ENCODE data around the gene OR51G1.

OR51G1 gene

DNA sequence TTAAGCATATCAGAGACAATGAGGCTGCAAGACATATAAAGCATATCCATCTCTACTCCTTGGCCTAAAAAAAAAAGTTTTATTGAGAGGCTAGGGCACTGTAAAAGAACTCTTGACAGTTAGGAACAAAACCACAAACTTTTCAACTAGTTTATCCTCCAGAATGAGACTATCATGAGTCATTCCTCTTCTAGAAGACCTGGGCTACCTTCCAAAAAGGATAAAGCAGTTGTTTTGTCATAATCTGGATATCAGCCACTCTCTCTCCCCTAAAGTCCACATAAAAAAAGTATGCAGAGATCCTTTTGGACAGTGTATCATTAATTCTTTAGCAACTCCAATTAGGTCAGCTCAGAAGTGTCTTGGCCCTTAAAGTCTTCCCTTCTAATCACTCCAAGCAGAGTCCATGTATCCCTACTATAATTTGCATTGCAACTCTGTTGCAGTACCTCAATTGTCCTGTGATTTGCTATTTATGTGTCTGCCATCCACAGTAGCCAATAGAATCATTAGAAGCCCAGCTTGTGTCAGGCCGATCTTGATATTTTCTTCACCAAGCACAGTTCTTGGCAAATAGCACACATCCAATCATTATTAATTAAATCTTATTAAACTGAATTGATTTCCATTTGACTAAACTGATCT, 32.0 kb downstream of the OR51G1 start:
- DNase-seq (ENCODE audit: extremely low read depth, low read depth), result peak; percentile 33
- H3K4me3 ChIP-seq (replicated peaks; ENCODE audit: low read depth, low read length), result no peak overlapping the region
- TF ChIP-seq, protein P1, sequence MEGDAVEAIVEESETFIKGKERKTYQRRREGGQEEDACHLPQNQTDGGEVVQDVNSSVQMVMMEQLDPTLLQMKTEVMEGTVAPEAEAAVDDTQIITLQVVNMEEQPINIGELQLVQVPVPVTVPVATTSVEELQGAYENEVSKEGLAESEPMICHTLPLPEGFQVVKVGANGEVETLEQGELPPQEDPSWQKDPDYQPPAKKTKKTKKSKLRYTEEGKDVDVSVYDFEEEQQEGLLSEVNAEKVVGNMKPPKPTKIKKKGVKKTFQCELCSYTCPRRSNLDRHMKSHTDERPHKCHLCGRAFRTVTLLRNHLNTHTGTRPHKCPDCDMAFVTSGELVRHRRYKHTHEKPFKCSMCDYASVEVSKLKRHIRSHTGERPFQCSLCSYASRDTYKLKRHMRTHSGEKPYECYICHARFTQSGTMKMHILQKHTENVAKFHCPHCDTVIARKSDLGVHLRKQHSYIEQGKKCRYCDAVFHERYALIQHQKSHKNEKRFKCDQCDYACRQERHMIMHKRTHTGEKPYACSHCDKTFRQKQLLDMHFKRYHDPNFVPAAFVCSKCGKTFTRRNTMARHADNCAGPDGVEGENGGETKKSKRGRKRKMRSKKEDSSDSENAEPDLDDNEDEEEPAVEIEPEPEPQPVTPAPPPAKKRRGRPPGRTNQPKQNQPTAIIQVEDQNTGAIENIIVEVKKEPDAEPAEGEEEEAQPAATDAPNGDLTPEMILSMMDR (IDR thresholded peaks at IDR 0.05; ENCODE audit: low read depth, low read length, missing control alignments), result no peak

DNA sequence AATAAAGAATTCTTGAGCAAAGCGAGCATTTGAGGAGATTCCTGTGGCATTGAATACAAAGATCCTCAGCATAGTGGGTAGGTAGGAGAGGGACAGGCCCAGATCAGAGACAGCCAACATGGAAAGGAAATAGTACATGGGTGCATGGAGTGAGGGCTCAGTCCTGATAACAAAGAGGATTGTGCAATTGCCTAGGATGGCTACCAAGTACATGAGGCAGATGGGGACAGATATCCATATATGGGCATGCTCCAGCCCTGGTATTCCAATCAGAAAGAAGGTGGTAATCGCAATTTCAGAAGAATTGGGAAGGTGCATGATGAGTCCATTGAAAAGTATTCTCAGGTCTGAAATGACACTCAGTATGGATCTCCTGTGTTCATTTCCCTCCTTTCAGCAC, 33.9 kb downstream of the OR51G1 start:
- DNase-seq (ENCODE audit: extremely low read depth, low read depth), result no peak

DNA sequence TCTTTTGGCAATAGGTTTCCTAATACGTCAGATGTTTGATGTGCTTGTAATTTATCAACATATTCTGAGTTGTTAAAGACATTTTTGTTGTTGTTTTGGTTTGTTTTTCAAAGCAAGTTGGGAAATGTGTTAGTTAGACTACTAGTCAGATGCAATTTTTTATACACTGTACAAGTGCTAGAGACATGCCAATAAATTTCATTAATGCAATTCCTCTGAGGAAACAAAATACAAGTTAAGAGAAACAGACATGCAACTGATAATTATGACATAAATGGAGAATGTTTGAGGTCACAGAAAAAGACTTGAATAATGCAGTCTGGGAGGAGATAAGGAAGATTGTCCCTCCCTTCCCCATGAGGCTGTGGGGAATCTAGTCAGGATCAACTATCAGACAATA, 36.5 kb downstream of the OR51G1 start:
- TF ChIP-seq, protein P1 (IDR thresholded peaks at IDR 0.05; ENCODE audit: low read depth, low read length, missing control alignments), result no peak
- no peak for DNase-seq (ENCODE audit: extremely low read depth, low read depth)
- H3K4me3 ChIP-seq (replicated peaks; ENCODE audit: low read depth, low read length), result no peak overlapping the region

More for the DNA sequence above, 33.9 kb downstream of the OR51G1 start:
- H3K4me3 ChIP-seq (replicated peaks; ENCODE audit: low read depth, low read length), result no peak overlapping the region
- TF ChIP-seq, protein P1 (IDR thresholded peaks at IDR 0.05; ENCODE audit: low read depth, low read length, missing control alignments), result no peak

DNA sequence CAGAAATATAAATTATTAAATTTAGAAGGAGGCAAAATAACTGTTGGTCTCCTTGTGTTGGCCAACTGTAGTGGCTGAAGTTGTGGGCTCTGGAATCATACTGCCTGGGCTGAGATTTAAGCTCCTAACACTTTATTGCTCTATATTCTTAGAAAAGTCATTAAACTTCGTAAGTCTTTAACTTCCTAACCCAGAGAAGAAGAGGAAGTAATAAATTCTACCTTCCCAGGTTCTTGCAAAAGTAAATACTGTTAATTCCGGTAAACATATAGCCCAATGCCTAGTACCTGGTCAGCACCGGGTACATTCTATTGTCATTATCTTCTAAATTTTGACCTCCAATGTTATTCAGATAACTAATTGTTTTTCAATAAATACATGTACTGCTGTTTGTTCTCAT, 38.0 kb downstream of the OR51G1 start:
- no peak for DNase-seq (ENCODE audit: extremely low read depth, low read depth)
- TF ChIP-seq, protein P1 (IDR thresholded peaks at IDR 0.05; ENCODE audit: low read depth, low read length, missing control alignments), result no peak
- H3K4me3 ChIP-seq (replicated peaks; ENCODE audit: low read depth, low read length), result no peak overlapping the region

DNA sequence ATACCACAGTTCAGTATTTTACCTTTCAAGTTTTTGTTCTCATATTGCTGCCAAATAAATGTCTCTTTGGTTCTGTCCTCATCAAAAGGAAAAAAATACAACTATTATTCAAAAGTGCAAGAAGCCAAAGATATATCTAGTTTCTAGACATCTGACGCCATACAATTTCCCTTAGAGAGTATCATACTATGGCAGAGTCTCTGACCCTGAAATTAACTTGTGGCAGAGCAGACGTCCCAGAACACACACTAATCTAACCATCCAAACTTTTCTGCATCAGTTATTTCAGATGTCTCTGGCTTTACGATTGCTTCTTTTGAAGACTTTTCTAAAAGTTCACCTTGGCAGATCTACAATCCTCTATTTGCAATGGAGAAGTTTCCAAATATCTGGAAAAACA, 39.8 kb downstream of the OR51G1 start:
- H3K4me3 ChIP-seq (replicated peaks; ENCODE audit: low read depth, low read length), result no peak overlapping the region
- no peak for DNase-seq (ENCODE audit: extremely low read depth, low read depth)
- TF ChIP-seq, protein P1 (IDR thresholded peaks at IDR 0.05; ENCODE audit: low read depth, low read length, missing control alignments), result no peak

DNA sequence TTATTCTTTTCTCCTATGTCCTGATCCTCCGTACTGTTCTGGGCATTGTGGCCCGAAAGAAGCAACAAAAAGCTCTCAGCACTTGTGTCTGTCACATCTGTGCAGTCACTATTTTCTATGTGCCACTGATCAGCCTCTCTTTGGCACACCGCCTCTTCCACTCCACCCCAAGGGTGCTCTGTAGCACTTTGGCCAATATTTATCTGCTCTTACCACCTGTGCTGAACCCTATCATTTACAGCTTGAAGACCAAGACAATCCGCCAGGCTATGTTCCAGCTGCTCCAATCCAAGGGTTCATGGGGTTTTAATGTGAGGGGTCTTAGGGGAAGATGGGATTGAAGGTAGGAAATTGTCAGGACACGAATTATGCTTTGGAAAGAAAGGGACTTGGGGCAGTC, 41.6 kb downstream of the OR51G1 start:
- TF ChIP-seq, protein P1 (IDR thresholded peaks at IDR 0.05; ENCODE audit: low read depth, low read length, missing control alignments), result no peak

More for the DNA sequence above, 41.6 kb downstream of the OR51G1 start:
- no peak overlapping the region for H3K4me3 ChIP-seq (replicated peaks; ENCODE audit: low read depth, low read length)
- no peak for DNase-seq (ENCODE audit: extremely low read depth, low read depth)

Data from HFF-Myc (cell line).